Sciatic nerve (tissue), 2 donors: ENCODE measurements around the gene XRCC1. TPM values are rescaled to one million over a fixed set of nuclear protein-coding genes. Genes with fewer than 3 reads are reported as not detected.

Source experiments
- ATAC-seq: fragments of 200-7000 bp; cut with Tn5 transposase; one replicate; pipeline ENCODE4 v1.9.1; 2020; ENCODE audit warnings: mild to moderate bottlenecking, moderate library complexity
- DNase-seq: peaks from one replicate; pipeline ENCODE4 v3.0.0-alpha.2; 2020; ENCODE audit warnings: low spot score
- intact Hi-C: fragments of 100-400 bp; cut with DNase I; formaldehyde crosslinking; loops from one replicate; pipeline ENCODE4 v1.14.2; 2022
- total RNA-seq: library from RNA; stranded (reverse); fragmentation: NEBNext Ultra II Directional; extraction: Animal tissue kit (Norgen Biotek cat#: 25700); gene quantifications from one replicate; pipeline ENCODE4 v1.2.1, GENCODE V29; 2021
- donor health status: DM: no; HTN: no; CAD: no.
- donor health status: DM: no; HTN: no; CAD: no.

The XRCC1 gene
- total RNA-seq: 24.8 TPM

GRCh38 chr19:43575156-43575950 is at the start of gene XRCC1, which contains the start of gene PINLYP:
TSS of gene XRCC1 (minus strand) at chr19:43575527. CDS start at chr19:43575458, 69 bp downstream.
TSS of gene PINLYP (plus strand) at chr19:43575801. CDS start at chr19:43577192, 1,391 bp downstream.
- DNase-seq (peak; percentile 98), ATAC-seq (peak; percentile 99)
- intact Hi-C loops: no loop called here

DNA sequence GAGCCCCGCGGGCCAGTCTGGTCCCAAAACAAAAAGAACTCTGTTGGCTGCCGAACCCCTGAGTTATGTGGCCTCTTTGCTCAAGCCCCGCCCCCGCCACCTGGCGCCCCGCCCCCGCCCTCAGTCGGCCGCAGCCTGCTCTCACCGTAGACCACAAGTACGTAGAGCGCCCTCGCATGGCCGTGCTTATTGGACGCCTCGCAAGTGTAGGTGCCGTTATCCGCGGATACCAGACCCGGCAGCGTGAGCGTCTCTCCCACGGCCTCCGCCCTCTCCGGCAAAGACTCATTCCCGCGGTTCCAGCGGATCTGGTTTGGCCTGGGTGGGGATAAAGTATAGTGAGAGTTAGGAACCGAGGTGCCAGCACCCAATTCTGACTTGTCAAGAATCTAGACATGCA is 49.6 kb upstream of the XRCC1 start:
- DNase-seq (no peak), ATAC-seq (no peak)
- intact Hi-C loops: no loop called here

DNA sequence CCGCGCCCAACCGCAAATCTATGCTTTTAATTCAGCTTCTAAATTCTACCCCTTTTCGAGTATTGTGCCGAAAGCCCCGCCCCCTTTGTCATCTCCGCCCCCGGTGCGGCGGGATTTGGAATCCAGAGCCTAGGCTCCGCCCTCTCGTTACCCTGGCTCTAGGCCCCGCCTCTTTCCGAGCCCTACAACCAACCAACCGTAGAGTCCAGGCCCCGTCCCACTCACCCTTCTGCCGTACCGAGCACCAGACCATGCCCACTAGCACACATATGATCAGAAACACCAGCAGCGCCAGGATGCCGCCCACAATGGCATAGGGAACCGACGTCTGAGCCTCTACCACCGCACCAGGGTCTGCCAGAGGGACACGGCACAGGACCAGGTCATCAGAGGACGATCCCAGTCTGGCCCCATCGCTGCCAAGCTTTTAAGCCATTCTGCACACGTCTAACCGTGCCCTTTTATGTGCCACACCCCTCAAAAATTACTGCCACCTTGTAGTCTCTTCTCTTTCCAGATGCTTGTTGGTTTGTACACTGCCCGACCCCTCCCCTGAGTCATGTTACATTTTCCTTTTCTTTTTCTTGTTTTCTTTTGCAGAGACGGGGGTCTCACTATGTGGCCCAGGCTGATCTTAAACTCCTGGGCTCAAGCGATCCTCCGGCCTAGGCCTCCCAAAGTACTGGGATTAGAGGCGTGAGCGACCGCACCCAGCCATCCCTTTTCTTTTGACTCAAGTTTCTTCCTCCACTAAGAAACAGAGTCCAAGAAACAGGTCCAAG is 48.8 kb upstream of the XRCC1 start:
- no peak for DNase-seq
- intact Hi-C loops: no loop called here
- no peak for ATAC-seq

GRCh38 chr19:43622956-43623355 is 47.6 kb upstream of the XRCC1 start:
- intact Hi-C loops: no loop called here
- ATAC-seq (no peak), DNase-seq (no peak)

DNA sequence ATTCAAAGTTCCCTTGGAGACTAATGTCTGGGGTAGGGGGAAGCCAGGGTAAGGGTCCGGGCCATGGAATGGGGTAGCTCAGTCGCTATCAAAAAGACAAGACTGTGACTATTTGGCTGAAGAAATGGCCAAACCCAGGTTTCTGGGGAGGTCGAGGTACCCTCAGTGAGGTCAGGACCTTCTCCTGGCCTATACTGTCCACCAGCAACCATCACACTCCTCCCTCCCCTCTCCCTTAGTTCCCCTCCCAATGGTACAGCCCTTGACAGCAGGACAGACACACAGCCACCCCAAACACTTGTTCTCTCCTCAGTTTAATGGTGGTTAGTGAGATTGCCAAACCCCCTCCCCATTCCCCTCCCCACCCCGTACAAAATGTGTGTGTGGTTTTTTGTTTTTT is 46.7 kb upstream of the XRCC1 start:
- ATAC-seq: no peak
- no peak for DNase-seq
- intact Hi-C loops: no loop called here

- no peak for ATAC-seq
- intact Hi-C loops: no loop called here
- DNase-seq: no peak
These were observed 45.0 kb upstream of the XRCC1 start for GRCh38 chr19:43620061-43621001.

DNA sequence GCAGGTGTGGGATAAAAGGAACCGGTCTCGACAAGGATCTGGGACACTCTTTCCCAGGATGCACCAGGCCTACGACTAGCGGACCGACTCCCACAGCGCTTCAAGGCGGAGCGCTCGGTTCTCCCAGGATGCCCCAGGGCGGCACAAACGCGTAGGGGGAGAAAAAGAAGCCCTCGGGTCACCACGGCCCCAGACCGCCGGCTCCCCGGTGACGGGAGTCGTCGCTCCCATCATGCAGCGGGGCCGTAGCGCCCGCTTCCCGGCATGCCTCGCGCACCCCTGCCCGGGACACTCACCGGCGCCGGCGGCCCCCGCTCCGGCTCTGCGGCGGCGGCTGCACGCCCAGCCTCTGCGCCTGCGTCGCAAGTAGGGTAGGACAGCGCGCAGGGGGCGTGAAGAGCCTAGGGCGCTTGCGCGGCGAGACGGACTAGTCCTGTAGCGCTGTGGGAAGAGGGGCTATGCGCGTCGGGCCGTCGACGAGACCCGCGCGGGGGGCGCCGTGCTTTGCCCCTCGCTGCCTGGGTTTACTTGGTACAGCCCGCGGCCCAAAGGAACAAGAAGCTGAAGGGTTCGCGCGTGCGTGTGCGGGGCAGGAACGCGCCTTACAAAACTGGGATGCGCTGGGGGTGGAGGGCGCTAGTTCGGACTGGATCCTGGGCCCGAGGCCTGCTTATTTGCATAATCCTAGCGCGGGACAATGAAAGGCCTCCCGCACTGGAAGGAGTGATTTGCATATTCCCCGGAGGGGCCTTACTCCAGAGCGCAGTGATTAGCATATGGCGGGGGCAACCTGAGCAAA is 44.1 kb upstream of the XRCC1 start, which contains the start of gene ZNF428:
TSS of gene ZNF428 (minus strand) at position 368 of the 799 bp plus-strand sequence. CDS start 5,325 bp downstream, outside the sequence.
- peak; percentile 96 for ATAC-seq
- intact Hi-C loops: no loop called here
- peak; percentile 90 for DNase-seq

- ATAC-seq (no peak), DNase-seq (no peak)
- intact Hi-C loops: no loop called here
These were observed 43.6 kb upstream of the XRCC1 start for GRCh38 chr19:43618921-43619261.

DNA sequence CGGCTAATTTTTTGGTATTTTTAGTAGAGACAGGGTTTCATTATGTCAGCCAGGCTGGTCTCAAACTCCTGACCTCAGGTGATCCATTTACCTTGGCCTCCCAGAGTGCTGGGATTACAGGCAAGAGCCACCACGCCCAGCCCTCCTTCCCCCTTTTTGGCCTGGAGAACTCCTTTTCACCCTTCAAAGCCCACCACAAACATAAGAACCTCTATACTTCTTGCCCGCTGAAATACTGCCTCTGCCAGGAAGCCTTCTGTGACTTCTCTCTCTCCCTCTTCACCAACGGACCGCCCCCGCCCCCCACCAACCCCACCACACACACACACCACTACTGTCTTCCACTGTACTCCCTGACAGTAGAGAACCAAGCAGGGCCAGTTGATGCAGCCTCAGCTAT is 41.6 kb upstream of the XRCC1 start:
- DNase-seq (no peak), ATAC-seq (no peak)
- intact Hi-C loops: no loop called here

- ATAC-seq: no peak
- intact Hi-C loops: no loop called here
- DNase-seq: no peak
These were observed 41.0 kb upstream of the XRCC1 start for GRCh38 chr19:43616306-43616705.

- DNase-seq (no peak), ATAC-seq (no peak)
- intact Hi-C loops: no loop called here
These were observed 37.0 kb upstream of the XRCC1 start for GRCh38 chr19:43612374-43612773.

DNA sequence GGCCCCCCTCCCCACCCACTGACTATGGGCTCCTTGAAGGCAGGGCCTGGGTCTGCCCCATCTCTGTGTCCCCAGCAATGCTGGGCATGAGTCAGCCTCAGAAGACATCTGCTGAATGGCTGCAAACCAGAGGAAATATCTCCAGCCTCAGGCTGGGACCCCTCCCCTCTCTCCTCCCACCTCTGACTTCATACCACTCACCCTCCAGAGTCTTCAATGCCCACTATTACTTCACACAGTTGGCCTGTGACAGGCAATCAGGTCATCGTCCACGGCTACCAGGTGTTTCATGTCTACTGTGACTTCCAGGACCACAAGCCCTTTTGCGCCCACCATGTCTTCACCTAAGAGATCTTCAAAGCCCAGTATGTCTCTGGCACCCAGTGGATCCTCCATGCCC is 36.5 kb upstream of the XRCC1 start, which contains the start of gene SRRM5:
TSS of gene SRRM5 (plus strand) at position 301 of the 400 bp plus-strand sequence. CDS start at position 335, 34 bp downstream.
- DNase-seq: no peak
- ATAC-seq: no peak
- intact Hi-C loops: no loop called here

GRCh38 chr19:43610493-43610892 is 35.2 kb upstream of the XRCC1 start:
- DNase-seq: no peak
- no peak for ATAC-seq
- intact Hi-C loops: no loop called here

GRCh38 chr19:43609872-43610271 is 34.5 kb upstream of the XRCC1 start:
- no peak for DNase-seq
- ATAC-seq: no peak
- intact Hi-C loops: no loop called here

- DNase-seq (no peak), ATAC-seq (no peak)
- intact Hi-C loops: no loop called here
These were observed 32.2 kb upstream of the XRCC1 start for GRCh38 chr19:43607238-43608205.

- ATAC-seq: no peak
- intact Hi-C loops: no loop called here
- no peak for DNase-seq
These were observed 31.4 kb upstream of the XRCC1 start for GRCh38 chr19:43606569-43607229.
